ENCODE measurements around the gene KRT12. TPM values are rescaled to one million over a fixed set of nuclear protein-coding genes. Genes with fewer than 3 reads are reported as not detected.
A peak's percentile ranks its signal among the peaks of the same experiment; 100 is the strongest.

Gene KRT12
- polyA plus RNA-seq, 2 of the 4 experiments (the other 2 are of a cell fraction), result not detected

GRCh38 chr17:40883626-40884334 is 16.8 kb upstream of the KRT12 start (continued):
- no peak for TF ChIP-seq HMGXB4 (CRISPR knock-in tag; IDR thresholded peaks at IDR 0.05; ENCODE audit: borderline replicate concordance)
- no peak for TF ChIP-seq RNF2 (IDR thresholded peaks at IDR 0.05; ENCODE audit: borderline replicate concordance, low read depth)
- TF ChIP-seq CHD4 (IDR thresholded peaks at IDR 0.05; ENCODE audit: borderline replicate concordance), result no peak
- no peak for TF ChIP-seq NPAS2 (CRISPR knock-in tag; IDR thresholded peaks at IDR 0.05; ENCODE audit: borderline replicate concordance)
- TF ChIP-seq RAD21 (conservative IDR thresholded peaks at IDR 0.05 in 1 of 2, IDR thresholded peaks at IDR 0.05 in 1 of 2), result no peak
- no peak for TF ChIP-seq TFCP2L1 (CRISPR knock-in tag; IDR thresholded peaks at IDR 0.05)
- no peak for TF ChIP-seq ESRRA (IDR thresholded peaks at IDR 0.05; ENCODE audit: borderline replicate concordance, low read length)

- Histone ChIP-seq H3K4me1 (peaks cover 3% of the 10 kb centered on the region), H3K4me3 (no peak overlapping the region), H3K27ac (no peak overlapping the region), H3K4me2 (no peak overlapping the region), H3K9me3 (no peaks in the 10 kb centered on the region)
- DNase-seq (ENCODE audit: low read depth in 1 of 2, low spot score in 1 of 2) (no peak), FAIRE-seq (peak; percentile 39), ATAC-seq (no peak)
- 68% methylated on average over 1 of the region's 1 CpG for whole genome bisulfite sequencing (ENCODE audit: missing lambda C conversion rate)
- no peak for TF ChIP-seq ZNF302 (CRISPR knock-in tag; IDR thresholded peaks at IDR 0.05)
- TF ChIP-seq, protein P1, sequence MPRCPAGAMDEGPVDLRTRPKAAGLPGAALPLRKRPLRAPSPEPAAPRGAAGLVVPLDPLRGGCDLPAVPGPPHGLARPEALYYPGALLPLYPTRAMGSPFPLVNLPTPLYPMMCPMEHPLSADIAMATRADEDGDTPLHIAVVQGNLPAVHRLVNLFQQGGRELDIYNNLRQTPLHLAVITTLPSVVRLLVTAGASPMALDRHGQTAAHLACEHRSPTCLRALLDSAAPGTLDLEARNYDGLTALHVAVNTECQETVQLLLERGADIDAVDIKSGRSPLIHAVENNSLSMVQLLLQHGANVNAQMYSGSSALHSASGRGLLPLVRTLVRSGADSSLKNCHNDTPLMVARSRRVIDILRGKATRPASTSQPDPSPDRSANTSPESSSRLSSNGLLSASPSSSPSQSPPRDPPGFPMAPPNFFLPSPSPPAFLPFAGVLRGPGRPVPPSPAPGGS (IDR thresholded peaks at IDR 0.05), result no peak
- no peak for TF ChIP-seq EHF (CRISPR knock-in tag; IDR thresholded peaks at IDR 0.05)
- no peak for TF ChIP-seq RCOR1 (IDR thresholded peaks at IDR 0.05; ENCODE audit: low read depth, low read length)
- no peak for TF ChIP-seq BHLHE40 (IDR thresholded peaks at IDR 0.05; ENCODE audit: low read depth, low read length)
- CTCF ChIA-PET, result interaction anchor here (6.0 kb wide), 1 partner anchor 25 kb away, joined by 35 read pairs; no protein-coding TSS in a partner anchor
- POLR2A ChIA-PET, result no interaction called here
Observed at GRCh38 chr17:40883031-40883430, 16.0 kb upstream of the KRT12 start.

DNA sequence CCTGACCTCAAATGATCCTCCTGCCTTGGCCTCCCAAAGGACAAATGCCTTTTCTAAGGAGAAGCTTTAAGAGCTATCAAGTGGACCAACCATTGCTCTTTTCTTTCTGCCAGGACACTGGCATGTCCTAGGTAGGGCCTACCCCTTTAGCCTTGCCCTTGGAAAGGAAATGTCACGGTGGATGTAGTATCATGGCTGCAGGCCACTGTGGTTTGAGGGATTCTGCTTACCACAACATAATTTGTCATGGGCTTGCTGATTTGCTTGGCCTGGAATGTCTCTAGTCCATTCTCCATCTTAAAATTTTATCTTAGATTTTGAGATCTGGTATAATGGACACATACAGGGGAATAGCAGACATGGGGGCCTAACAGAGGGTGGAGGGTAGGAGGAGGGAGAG is 12.0 kb upstream of the KRT12 start:
- DNase-seq (ENCODE audit: low read depth in 1 of 2, low spot score in 1 of 2) (no peak), FAIRE-seq (no peak), ATAC-seq (no peak)
- Histone ChIP-seq H3K4me2 (no peak overlapping the region), H3K27ac (no peak overlapping the region), H3K4me1 (no peaks in the 10 kb centered on the region), H3K4me3 (no peak overlapping the region), H3K9me3 (no peaks in the 10 kb centered on the region)
- ChIA-PET CTCF (interaction anchor here (1.5 to 4.5 kb wide), 3 partner anchors 18 to 670 kb away, joined by 4 to 19 read pairs (median 12); no protein-coding TSS in a partner anchor), POLR2A (no interaction called here)
- WGBS (ENCODE audit: missing lambda C conversion rate), result 92% methylated on average over 1 of the region's 1 CpG
- no peak for TF ChIP-seq TFCP2L1 (CRISPR knock-in tag; IDR thresholded peaks at IDR 0.05)

GRCh38 chr17:40878044-40878443 is 11.0 kb upstream of the KRT12 start:
- DNase-seq (ENCODE audit: low read depth in 1 of 2, low spot score in 1 of 2) (no peak), ATAC-seq (no peak), FAIRE-seq (peak; percentile 36)
- Histone ChIP-seq H3K9me3 (no peaks in the 10 kb centered on the region), H3K4me2 (no peak overlapping the region), H3K27ac (no peak overlapping the region), H3K4me3 (no peak overlapping the region), H3K4me1 (no peaks in the 10 kb centered on the region)
- WGBS (ENCODE audit: missing lambda C conversion rate), result 88% methylated on average over 9 of the region's 9 CpGs
- ChIA-PET CTCF (interaction anchor here (0.5 to 4.5 kb wide), 6 partner anchors 11 to 783 kb away, joined by 3 to 19 read pairs (median 4); partner anchors contain the start of gene KRT12), POLR2A (no interaction called here)
- TF ChIP-seq TFCP2L1 (CRISPR knock-in tag; IDR thresholded peaks at IDR 0.05) (no peak), CBX8 (IDR thresholded peaks at IDR 0.05) (no peak)
- TF ChIP-seq, protein P2, sequence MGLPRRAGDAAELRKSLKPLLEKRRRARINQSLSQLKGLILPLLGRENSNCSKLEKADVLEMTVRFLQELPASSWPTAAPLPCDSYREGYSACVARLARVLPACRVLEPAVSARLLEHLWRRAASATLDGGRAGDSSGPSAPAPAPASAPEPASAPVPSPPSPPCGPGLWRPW (IDR thresholded peaks at IDR 0.05), result no peak
- TF ChIP-seq, protein P3, sequence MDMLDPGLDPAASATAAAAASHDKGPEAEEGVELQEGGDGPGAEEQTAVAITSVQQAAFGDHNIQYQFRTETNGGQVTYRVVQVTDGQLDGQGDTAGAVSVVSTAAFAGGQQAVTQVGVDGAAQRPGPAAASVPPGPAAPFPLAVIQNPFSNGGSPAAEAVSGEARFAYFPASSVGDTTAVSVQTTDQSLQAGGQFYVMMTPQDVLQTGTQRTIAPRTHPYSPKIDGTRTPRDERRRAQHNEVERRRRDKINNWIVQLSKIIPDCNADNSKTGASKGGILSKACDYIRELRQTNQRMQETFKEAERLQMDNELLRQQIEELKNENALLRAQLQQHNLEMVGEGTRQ (IDR thresholded peaks at IDR 0.05), result no peak
- TF ChIP-seq, protein P4, sequence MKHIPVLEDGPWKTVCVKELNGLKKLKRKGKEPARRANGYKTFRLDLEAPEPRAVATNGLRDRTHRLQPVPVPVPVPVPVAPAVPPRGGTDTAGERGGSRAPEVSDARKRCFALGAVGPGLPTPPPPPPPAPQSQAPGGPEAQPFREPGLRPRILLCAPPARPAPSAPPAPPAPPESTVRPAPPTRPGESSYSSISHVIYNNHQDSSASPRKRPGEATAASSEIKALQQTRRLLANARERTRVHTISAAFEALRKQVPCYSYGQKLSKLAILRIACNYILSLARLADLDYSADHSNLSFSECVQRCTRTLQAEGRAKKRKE (CRISPR knock-in tag; IDR thresholded peaks at IDR 0.05; ENCODE audit: low read depth), result no peak
